NCI-H345 treated with DMSO at 0.1 percent for 48 hours (cell line): ENCODE results near the gene CDK5R1.
A peak's percentile ranks its signal among the peaks of the same experiment; 100 is the strongest.

Source experiments
- DNase-seq: peaks from one replicate; lab custom pipeline; 2025; ENCODE audit not compliant: unreplicated experiment; lab: John Stamatoyannopoulos, UW

The CDK5R1 gene

GRCh38 chr17:32470405-32471167 lies 16.2 kb upstream of the CDK5R1 start:
- DNase-seq, result no peak

GRCh38 chr17:32471652-32472051 lies 15.1 kb upstream of the CDK5R1 start:
- DNase-seq, result no peak

- DNase-seq, result no peak
These were observed 11.5 kb upstream of the CDK5R1 start for GRCh38 chr17:32475258-32475657.

GRCh38 chr17:32477220-32477619 lies 9.6 kb upstream of the CDK5R1 start:
- DNase-seq, result no peak

GRCh38 chr17:32479074-32479617 lies 7.6 kb upstream of the CDK5R1 start:
- no peak for DNase-seq

GRCh38 chr17:32481193-32481592 lies 5.6 kb upstream of the CDK5R1 start:
- no peak for DNase-seq

- no peak for DNase-seq
These were observed 4.0 kb upstream of the CDK5R1 start for GRCh38 chr17:32482568-32483320.

GRCh38 chr17:32483451-32484019 lies 3.3 kb upstream of the CDK5R1 start:
- peak; percentile 56 for DNase-seq

- no peak for DNase-seq
These were observed 2.7 kb upstream of the CDK5R1 start for GRCh38 chr17:32484041-32484461.

- DNase-seq, result no peak
These were observed 2.2 kb upstream of the CDK5R1 start for GRCh38 chr17:32484628-32485027.

- no peak for DNase-seq
These were observed 1.3 kb upstream of the CDK5R1 start for GRCh38 chr17:32485261-32486110.

- DNase-seq, result peak; percentile 76
These were observed 587 bp upstream of the CDK5R1 start for GRCh38 chr17:32486111-32486700.

- DNase-seq, result no peak
These were observed 832 bp downstream of the CDK5R1 start for GRCh38 chr17:32487473-32488176.

- no peak for DNase-seq
These were observed 1.4 kb downstream of the CDK5R1 start for GRCh38 chr17:32488177-32488542.

GRCh38 chr17:32488604-32489180 lies 1.9 kb downstream of the CDK5R1 start:
- no peak for DNase-seq

GRCh38 chr17:32489320-32490100 lies 2.7 kb downstream of the CDK5R1 start:
- no peak for DNase-seq

GRCh38 chr17:32490101-32490482 lies 3.3 kb downstream of the CDK5R1 start:
- no peak for DNase-seq

GRCh38 chr17:32491371-32492263 lies 4.8 kb downstream of the CDK5R1 start:
- DNase-seq, result no peak
